Measurements from ENCODE around the gene NLRP10.
A peak's percentile ranks its signal among the peaks of the same experiment; 100 is the strongest.
"Not testable (repeated sequence)": the region's sequence is repeated elsewhere in the genome, so short reads cannot be mapped to it uniquely, and the experiment has no call there.

The NLRP10 gene

GRCh38 chr11:7965386-7965785 lies at the start of gene NLRP10:
Gene NLRP10 (minus strand): TSS chr11:7965447. CDS start chr11:7963495, 1,952 bp downstream.
- DNase-seq, result no peak

- no peak for DNase-seq
Measured at GRCh38 chr11:8013833-8014232, 48.6 kb upstream of the NLRP10 start.

DNA sequence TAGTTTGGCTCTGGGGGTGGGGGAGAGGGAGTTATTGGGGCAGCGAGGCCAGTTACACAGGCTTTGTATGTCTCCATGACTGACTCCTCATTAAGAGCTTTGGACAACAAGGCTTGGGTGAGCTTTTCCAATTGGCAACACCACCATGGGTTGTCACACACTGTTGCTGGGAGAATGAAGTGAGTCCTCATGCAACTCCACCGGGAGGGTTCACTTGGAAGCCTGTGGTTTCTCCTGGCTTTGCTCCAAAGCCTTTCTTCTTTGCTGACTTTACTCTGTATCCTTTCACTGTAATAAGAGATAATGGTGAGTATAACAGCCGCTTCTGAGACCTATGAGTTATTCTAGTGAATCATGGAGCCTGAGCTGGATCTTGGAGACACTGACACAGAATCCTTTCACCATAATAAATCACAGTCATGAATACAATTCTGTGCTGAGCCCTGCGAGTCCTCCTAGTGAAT lies 46.8 kb upstream of the NLRP10 start:
- DNase-seq, result peak in 1 of 3 donors; percentile 19

- peak; percentile 28 to 49 (median 36) for DNase-seq
Measured at GRCh38 chr11:8011371-8011770, 46.1 kb upstream of the NLRP10 start.

DNA sequence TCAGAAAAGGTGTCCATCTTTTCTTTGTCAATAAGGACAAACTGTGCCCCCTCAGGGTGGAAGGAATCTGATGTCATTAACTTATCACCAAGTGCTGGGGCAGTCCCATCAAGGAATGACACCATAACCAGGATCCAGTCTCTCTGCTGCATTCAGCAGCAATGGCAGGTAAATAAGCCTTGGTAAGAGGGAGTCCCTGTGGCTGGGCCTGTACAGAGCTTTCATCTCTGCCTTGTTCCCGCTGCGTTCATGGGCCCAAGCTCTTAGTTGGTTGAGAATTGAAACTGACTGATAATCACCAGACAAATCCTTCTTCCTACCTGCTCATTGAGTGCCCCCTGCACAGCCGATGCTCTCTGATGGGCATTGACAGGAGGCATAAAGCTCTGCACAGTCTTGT lies 44.6 kb upstream of the NLRP10 start:
- DNase-seq, result no peak

- peak in 2 of 3 donors; percentile 27 to 33 for DNase-seq
Measured at GRCh38 chr11:8008212-8008611, 43.0 kb upstream of the NLRP10 start.

GRCh38 chr11:8006349-8006977 lies 41.2 kb upstream of the NLRP10 start:
- DNase-seq, result peak; percentile 74 to 78 (median 78)

- no peak for DNase-seq
Measured at GRCh38 chr11:8005556-8005955, 40.3 kb upstream of the NLRP10 start.

GRCh38 chr11:8004008-8004407 lies 38.8 kb upstream of the NLRP10 start:
- DNase-seq, result no peak

DNA sequence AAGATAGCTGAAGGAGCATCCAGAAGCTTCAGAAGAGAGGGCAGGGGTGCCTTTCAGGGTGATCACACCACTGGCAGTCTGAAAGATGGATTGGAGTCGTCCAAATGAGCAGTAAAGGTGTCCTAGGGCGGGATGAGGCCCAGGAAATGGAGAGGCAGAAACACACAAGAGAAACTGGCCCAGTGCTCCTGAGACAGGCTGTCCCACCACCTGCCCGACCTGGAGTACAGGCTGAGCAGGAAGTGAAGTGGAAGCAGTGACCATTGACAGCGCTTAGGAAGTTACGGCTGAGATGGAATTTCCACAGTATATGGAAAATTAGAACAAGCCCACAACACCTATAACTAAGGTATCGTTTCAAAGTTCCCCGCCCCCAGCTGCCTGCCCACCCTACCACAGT lies 37.9 kb upstream of the NLRP10 start:
- DNase-seq, result no peak

DNA sequence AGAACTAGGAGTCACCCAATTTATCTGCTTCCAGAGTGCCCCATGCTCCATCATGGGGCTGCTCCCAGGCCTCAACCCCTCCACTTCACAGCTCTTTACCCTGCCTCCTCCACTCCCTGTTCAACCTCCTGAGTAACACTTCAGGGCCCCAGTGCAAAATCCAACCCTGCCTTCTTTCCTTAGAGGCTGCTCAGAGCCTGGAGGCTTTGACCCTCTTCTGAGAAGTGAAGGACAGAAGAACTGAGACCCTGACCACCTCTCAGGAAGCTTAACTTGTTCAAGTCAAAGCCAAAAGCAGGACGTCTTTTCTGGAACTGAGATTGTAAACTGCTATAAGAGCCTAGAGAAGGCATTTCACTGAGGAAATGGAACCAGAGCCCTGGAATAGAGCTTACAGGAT lies 37.4 kb upstream of the NLRP10 start:
- DNase-seq, result no peak

DNA sequence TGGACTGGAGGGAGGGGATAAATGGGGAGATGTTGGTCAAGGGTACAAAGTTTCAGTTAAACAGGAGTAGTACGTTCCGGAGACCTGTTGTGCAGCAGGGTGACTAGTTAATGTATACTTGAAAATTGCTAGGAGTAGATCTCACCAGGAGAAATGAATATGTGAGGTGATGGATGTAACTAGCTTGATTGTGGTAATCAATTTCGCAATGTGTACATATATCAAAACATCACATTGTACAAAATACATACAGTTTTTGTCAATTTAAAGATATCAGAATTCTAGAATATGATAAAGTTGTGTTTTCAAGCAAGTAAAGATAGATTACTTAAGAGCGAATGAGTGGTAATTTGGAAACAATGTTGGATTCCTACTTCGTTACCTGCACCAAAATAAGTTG lies 35.1 kb upstream of the NLRP10 start:
- no peak for DNase-seq

- DNase-seq, result no peak
Measured at GRCh38 chr11:7999795-8000194, 34.5 kb upstream of the NLRP10 start.

GRCh38 chr11:7994581-7995278 lies 29.5 kb upstream of the NLRP10 start:
- no peak for DNase-seq

DNA sequence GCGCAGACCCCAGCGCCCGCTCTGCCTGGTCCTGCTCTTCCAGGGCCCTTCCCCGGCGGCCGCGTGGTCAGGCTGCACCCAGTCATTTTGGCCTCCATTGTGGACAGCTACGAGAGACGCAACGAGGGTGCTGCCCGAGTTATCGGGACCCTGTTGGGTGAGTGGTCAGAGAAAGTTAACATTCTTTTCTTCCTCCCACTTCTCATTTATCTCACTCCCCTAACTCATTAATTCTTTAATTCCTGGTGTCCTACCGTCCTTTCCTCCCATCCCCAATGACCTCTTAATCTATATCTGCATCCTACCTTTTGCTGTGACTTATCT lies 22.3 kb upstream of the NLRP10 start:
- DNase-seq, result not testable (repeated sequence)

DNA sequence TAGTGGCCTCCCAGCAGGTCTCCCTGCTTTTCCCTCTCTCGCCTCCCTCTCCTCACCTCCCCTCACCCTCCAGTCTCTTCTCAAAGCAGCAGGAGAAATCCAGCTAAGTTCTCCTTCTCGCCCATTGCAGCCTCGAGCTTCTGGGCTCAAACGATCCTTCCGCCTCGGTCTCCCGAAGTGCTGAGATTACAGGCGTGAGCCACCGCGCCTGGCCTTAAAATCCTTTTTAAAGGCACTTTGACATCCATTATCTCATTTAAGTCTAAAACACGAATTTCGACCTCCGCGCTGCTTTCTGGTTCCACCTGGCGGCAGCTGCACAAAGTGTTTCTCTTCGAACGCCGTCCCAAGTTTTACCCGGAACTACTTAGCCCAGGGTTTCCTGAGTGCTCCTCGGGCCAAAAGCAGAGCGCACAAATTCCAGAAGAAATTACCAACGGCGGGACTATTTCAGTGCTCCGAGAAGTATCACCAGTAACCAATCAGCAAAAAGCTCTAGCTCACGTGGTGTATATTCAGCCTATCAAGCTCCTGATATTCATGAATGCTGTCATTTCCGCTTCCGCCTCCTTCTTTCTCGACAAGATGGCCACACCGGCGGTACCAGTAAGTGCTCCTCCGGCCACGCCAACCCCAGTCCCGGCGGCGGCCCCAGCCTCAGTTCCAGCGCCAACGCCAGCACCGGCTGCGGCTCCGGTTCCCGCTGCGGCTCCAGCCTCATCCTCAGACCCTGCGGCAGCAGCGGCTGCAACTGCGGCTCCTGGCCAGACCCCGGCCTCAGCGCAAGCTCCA lies 21.7 kb upstream of the NLRP10 start, which contains the start of gene EIF3F:
Gene EIF3F (plus strand): TSS at position 570 of the 792 bp plus-strand sequence. CDS start 16 bp downstream, at position 586.
- peak; percentile 95 to 99 (median 99) for DNase-seq

DNA sequence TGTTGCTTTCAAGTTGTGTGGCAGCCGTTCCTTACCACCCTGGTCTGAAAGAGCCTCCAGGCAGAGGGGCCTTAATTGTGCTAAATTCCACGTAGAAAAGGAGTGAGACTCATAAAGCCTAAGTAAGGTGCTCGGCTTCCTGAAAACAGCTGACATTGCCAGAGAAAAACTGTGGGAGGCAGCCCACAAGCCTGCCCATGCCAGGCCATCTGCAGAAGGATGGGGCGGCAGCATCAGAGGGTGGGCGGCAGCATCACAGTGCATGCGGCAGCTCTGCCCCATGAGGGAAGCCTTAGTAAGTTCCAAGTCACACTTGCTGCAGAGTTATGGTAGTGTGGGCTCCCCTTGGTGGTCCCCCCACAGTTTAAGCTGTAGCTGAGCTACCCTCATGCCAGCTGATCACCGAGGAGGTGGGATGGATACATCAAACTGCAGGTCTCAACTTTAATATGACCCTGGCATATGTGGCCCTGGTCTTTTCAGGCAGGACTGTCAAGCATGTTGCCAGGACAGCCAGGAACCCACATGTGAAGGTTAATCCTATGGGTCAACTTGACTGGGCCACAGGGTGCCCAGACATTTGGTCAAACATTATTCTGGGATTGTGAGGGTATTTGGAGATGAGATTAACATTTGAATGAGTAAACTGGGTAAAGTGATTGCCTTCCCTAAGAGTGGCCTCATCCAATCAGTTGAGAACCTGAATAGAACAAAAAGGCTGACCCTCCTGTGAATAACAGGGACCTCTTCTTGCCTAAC lies 18.8 kb upstream of the NLRP10 start:
- no peak for DNase-seq

- DNase-seq, result no peak
Measured at GRCh38 chr11:7982582-7983119, 17.4 kb upstream of the NLRP10 start.

DNA sequence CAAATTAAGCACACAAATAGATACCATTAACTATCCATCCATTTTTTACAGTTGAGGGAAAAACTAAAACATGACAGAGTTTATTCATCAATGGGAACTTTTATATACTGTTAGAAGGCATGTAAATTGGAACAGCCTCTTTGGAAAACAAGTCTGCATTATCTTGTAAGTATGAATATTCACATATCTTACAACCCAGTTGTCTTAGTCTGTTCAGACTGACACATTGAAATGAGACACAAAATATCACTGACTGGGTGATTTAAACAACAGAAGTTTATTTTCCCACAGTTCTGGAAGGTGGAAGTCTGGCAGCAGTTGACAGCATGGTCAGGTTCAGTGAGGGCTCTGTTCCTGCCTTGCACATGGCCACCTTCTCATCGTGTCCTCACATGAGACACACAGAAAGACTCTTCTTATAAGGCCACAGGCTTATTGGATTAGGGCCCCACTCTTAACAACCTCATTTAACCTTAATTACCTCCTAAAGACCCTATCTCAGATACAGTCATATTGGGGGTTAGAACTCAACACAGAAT lies 16.4 kb upstream of the NLRP10 start:
- DNase-seq, result no peak

GRCh38 chr11:7977232-7977917 lies 12.1 kb upstream of the NLRP10 start:
- DNase-seq, result peak in 2 of 3 donors; percentile 25 to 28

DNA sequence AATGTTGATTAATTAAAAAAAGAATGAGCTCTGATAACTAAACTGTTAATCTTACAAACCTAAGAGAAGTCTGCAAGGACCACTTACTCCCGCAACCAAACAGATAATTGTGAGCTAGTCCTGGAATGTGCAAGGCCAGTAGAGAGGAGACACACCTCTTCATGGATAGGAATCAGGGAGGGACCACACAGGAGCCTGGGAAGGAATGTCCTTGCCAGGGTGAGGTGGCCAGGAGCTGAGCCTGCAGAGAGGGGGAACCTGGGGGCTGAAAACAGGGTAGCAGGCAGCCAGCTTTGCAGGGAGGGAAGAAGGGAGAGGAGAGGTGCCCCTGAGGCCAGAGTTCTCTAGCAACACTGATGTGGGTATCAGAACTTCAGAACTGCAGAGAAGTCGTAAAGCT lies 9.4 kb upstream of the NLRP10 start:
- DNase-seq, result no peak

DNA sequence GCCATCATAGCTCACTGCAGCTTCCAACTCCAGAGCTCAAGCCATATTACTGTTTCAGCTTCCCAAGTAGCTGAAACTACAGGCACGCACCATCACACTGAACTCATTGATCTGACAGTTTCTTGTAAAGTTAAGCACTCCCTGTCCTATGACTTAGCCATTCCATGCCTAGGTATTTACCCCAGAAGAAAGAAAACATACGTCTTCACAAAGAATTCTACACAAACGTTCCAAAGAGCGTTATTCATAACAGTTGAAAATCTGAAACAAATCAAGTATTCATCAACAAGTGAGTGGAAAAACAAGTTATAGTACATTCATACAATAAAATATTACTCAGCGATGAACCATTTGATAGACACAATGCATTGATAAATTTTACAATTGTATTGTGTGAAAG lies 7.8 kb upstream of the NLRP10 start:
- no peak for DNase-seq
